GM21515 (cell line): ENCODE data around the gene ZFAND3.

ENCODE experiments used
- ATAC-seq: cut with Tn5 transposase; IDR thresholded peaks from one replicate; pipeline ENCODE4 v1.9.1; 2021; ENCODE audit not compliant: unreplicated experiment

ZFAND3 gene

GRCh38 chr6:38078671-38079070, 259.1 kb downstream of the ZFAND3 start:
- no peak for ATAC-seq

GRCh38 chr6:38079107-38079506, 259.6 kb downstream of the ZFAND3 start:
- no peak for ATAC-seq

GRCh38 chr6:38079537-38079936, 260.0 kb downstream of the ZFAND3 start:
- ATAC-seq = no peak

- ATAC-seq = no peak
Observed at GRCh38 chr6:38080360-38080759, 260.8 kb downstream of the ZFAND3 start.

GRCh38 chr6:38080889-38081288, 261.4 kb downstream of the ZFAND3 start:
- no peak for ATAC-seq

- no peak for ATAC-seq
Observed at GRCh38 chr6:38085031-38085430, 265.5 kb downstream of the ZFAND3 start.

- ATAC-seq = no peak
Observed at GRCh38 chr6:38086346-38086745, 266.8 kb downstream of the ZFAND3 start.

DNA sequence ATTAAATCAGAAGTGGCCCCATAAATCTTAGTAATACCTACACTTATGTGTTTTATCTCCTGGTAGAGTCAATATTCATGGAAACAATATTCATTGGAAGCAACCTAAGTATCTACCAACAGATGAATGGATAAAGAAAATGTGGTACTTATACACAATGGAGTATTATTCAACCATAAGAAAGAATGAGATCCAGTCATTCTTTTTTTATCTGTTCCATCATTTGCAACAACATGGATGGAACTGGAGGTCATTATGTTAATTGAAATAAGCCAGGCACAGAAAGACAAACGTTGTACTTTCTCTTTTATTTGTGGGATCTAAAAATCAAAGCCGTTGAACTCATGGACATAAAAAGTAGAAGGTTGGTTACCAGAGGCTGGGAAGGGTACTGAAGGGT, 268.5 kb downstream of the ZFAND3 start:
- ATAC-seq = no peak

GRCh38 chr6:38088829-38089228, 269.3 kb downstream of the ZFAND3 start:
- ATAC-seq = no peak

GRCh38 chr6:38091613-38092012, 272.1 kb downstream of the ZFAND3 start:
- ATAC-seq = no peak

- no peak for ATAC-seq
Observed at GRCh38 chr6:38092465-38092864, 272.9 kb downstream of the ZFAND3 start.

DNA sequence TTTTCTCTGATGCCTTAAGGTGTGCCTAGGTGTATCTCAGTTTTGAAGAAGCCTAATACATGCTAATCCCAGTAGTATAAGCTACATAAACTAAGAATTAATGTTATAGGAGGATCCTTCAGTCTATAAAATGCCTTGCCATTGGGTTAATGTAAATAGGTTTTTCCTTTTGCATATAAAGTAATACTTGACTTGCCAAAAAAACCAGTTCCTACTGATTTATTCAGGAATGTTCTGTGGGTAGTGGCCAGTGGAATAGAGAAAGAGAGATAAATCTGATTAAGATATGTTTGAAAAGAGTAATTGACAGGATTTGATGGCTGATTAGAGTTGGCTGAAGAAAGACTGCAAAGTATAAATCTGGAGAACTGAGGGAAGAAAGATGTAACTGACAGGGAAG, 273.4 kb downstream of the ZFAND3 start:
- no peak for ATAC-seq

- no peak for ATAC-seq
Observed at GRCh38 chr6:38095054-38095453, 275.5 kb downstream of the ZFAND3 start.

- ATAC-seq = no peak
Observed at GRCh38 chr6:38099221-38099620, 279.7 kb downstream of the ZFAND3 start.

GRCh38 chr6:38100380-38100779, 280.9 kb downstream of the ZFAND3 start:
- ATAC-seq = no peak

DNA sequence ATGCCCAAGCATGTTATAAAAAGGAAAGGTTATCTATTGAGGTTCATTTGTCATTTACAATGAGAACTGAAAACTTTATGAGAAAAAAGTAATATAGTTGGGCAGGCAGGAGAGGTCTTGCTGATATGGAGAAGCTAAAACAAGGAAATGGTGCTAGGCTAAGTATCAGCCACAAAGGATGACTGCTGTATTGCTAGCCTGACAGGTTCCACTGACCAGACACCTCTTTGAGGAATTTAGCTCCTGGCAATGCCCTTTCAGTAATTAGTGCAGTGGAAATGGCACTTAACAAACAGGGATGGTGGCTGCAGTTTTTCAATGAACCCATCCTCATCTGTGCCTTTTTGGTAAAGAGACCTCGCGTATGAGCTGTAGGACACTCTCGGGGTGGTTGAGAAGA, 284.4 kb downstream of the ZFAND3 start:
- no peak for ATAC-seq

- ATAC-seq = no peak
Observed at GRCh38 chr6:38105066-38105465, 285.5 kb downstream of the ZFAND3 start.

GRCh38 chr6:38107073-38107472, 287.5 kb downstream of the ZFAND3 start:
- no peak for ATAC-seq

DNA sequence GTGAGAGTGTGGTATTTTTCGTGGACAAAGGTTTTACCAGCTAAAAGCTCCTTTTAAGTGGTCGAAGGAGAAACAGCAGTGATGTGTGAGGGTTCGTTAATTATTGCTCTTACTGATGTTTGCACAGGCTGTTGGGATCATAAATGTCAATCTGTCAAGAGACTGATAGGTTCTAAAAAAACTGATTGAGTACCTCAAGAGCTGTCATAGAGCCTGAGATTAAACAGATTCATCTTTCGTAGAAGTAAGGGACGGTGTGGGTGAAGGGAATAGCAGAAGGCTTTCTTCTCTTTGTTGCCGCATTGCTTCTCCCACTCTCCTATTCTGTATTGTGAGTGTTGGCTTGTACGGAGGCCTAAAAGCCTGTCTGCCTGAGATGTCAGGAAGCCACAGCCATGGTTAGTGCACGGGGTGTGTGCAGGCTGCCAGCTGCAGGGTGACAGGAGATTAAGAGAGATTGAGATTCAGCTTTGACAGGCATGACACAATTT, 291.0 kb downstream of the ZFAND3 start:
- ATAC-seq = no peak

- ATAC-seq = no peak
Observed at GRCh38 chr6:38112181-38112580, 292.7 kb downstream of the ZFAND3 start.

- no peak for ATAC-seq
Observed at GRCh38 chr6:38113825-38114576, 294.5 kb downstream of the ZFAND3 start.

DNA sequence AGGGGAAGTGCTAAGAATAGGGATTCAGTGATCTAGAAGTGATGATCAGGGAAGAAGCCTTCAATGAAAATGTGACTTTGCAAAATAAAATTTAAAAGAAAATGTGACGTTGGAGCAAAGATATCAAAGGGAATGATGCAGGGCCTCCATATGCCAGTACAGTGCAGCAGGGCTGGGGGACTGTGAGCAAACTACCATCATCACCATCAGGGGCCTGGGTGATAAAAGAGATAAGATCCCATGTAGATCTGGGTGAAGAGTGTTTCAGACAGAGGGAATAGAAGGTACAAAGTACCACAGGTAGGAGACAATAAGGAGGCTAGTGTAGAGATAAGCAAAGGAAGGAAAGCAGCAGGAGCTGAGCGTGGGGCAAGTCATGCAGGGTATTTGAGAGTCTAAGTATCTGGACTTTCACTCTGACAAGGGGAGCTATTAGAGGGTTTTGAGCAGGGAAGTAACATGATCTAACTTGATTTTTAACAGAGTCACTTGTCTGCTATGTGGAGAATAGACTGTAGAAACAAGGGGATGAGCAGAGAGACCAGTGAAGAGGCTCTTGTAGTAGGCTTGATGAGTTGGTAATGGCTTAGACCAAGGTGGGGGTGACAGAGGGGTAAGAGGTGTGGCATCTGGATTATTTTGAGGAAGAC, 295.6 kb downstream of the ZFAND3 start:
- ATAC-seq = no peak

DNA sequence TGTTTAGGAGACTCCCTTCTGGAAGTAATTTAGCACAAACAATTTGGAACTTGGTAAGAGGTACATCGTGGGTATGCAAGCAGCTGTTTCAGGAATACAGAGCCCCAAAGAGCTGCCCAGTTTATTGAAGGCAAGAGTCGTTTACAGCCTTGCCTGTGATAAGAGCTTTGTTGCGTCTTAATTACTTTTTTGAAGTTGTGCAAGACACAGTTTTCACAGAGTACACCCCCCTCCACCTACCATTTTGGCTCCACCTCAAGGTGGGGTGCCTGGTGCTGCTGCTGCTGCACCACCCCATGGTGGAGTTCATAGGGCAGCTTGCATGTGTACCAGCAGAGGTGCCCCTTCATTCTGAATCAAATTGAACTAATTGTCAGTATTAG, 296.1 kb downstream of the ZFAND3 start:
- ATAC-seq = no peak
